GM23338 (cell line): ENCODE data around the gene KLHL21. TPM values are rescaled to one million over a fixed set of nuclear protein-coding genes. Genes with fewer than 3 reads are reported as not detected.

Experiments
- ATAC-seq: fragments of 200-7000 bp; cut with Tn5 transposase; 3 replicates; pipeline ENCODE4 v1.9.1; 2020
- DNase-seq: peaks from one replicate; pipeline ENCODE4 v3.0.0-alpha.2; 2015; ENCODE audit warnings: low spot score
- H2AFZ ChIP-seq: fragments of 200-600 bp; sonication (generic); 2 replicates; pipeline ENCODE4 v1.8.0; 2016; ENCODE audit warnings: antibody characterized with exemption, mild to moderate bottlenecking, moderate library complexity
- H3F3A ChIP-seq: fragments of 200-600 bp; sonication (generic); replicated peaks from 2 replicates; pipeline ENCODE4 v1.8.0; 2017; ENCODE audit warnings: antibody characterized with exemption, mixed run types, low read depth
- H3K27ac ChIP-seq: fragments of 200-600 bp; sonication (generic); 2 replicates; pipeline ENCODE4 v1.6.1; 2016; ENCODE audit warnings: low read depth
- H3K27me3 ChIP-seq: fragments of 200-600 bp; sonication (generic); 2 replicates; pipeline ENCODE4 v1.8.0; 2016; ENCODE audit warnings: mild to moderate bottlenecking, mixed run types, moderate library complexity; ENCODE audit not compliant: insufficient read depth
- H3K36me3 ChIP-seq: fragments of 200-600 bp; sonication (generic); 2 replicates; pipeline ENCODE4 v1.8.0; 2016; ENCODE audit warnings: mild to moderate bottlenecking; ENCODE audit not compliant: insufficient read depth
- H3K4me1 ChIP-seq: fragments of 200-600 bp; sonication (generic); 2 replicates; pipeline ENCODE4 v1.8.0; 2016; ENCODE audit warnings: mild to moderate bottlenecking, moderate library complexity; ENCODE audit not compliant: insufficient read depth
- H3K4me2 ChIP-seq: fragments of 200-600 bp; sonication (generic); 2 replicates; pipeline ENCODE4 v1.7.1; 2017; ENCODE audit warnings: mixed run types
- H3K4me3 ChIP-seq: fragments of 200-600 bp; sonication (generic); 2 replicates; pipeline ENCODE4 v1.6.1; 2016; ENCODE audit warnings: mixed run types
- H3K79me2 ChIP-seq: fragments of 200-600 bp; sonication (generic); replicated peaks from 2 replicates; pipeline ENCODE4 v1.8.0; 2017; ENCODE audit warnings: mild to moderate bottlenecking; ENCODE audit not compliant: insufficient read depth
- H3K9me2 ChIP-seq: fragments of 200-600 bp; sonication (generic); 2 replicates; pipeline ENCODE4 v1.8.0; 2017; ENCODE audit not compliant: insufficient read depth
- H4K20me1 ChIP-seq: fragments of 200-600 bp; sonication (generic); replicated peaks from 2 replicates; pipeline ENCODE4 v1.8.0; 2017; ENCODE audit warnings: mild to moderate bottlenecking; ENCODE audit not compliant: insufficient read depth
- H3K27ac Mint-ChIP-seq: 2 replicates; pipeline ENCODE4 v1.8.0; 2020; ENCODE audit warnings: inconsistent platforms, mild to moderate bottlenecking, moderate library complexity, mixed read lengths
- H3K27me3 Mint-ChIP-seq: 3 replicates; pipeline ENCODE4 v1.8.0; 2022; ENCODE audit warnings: low read depth, mild to moderate bottlenecking, moderate library complexity, mixed read lengths, inconsistent platforms; ENCODE audit not compliant: insufficient read depth, poor library complexity
- H3K36me3 Mint-ChIP-seq: 3 replicates; pipeline ENCODE4 v1.8.0; 2021; ENCODE audit warnings: low read depth, mild to moderate bottlenecking, inconsistent platforms, moderate library complexity, mixed read lengths
- H3K4me1 Mint-ChIP-seq: 3 replicates; pipeline ENCODE4 v1.8.0; 2020; ENCODE audit warnings: mild to moderate bottlenecking, inconsistent platforms, mixed read lengths
- H3K4me3 Mint-ChIP-seq: 3 replicates; pipeline ENCODE4 v1.8.0; 2021; ENCODE audit warnings: moderate library complexity, mild to moderate bottlenecking, inconsistent platforms, mixed read lengths
- H3K9me3 Mint-ChIP-seq: 3 replicates; pipeline ENCODE4 v1.8.0; 2020; ENCODE audit warnings: moderate library complexity, mild to moderate bottlenecking, inconsistent platforms, mixed read lengths
- CREB1 ChIP-seq: fragments of 250-450 bp; sonication (Bioruptor Pico); IDR thresholded peaks from 2 replicates; pipeline ENCODE4 v1.5.0; 2020; ENCODE audit warnings: low read depth, mild to moderate bottlenecking, moderate library complexity
- EZH2phosphoT487 ChIP-seq: fragments of 200-600 bp; sonication (generic); IDR thresholded peaks from one replicate; pipeline ENCODE4 v1.8.1; 2018; ENCODE audit warnings: antibody characterized with exemption; ENCODE audit not compliant: unreplicated experiment
- NANOG ChIP-seq: IDR thresholded peaks from 2 replicates; pipeline ENCODE4 v1.6.1; 2016; ENCODE audit warnings: antibody characterized with exemption, borderline replicate concordance
- POLR2AphosphoS5 ChIP-seq: IDR thresholded peaks from 2 replicates; pipeline ENCODE4 v1.6.1; 2016; ENCODE audit warnings: antibody characterized with exemption, low read depth
- REST ChIP-seq: IDR thresholded peaks from one replicate; pipeline ENCODE4 v1.6.1; 2018; ENCODE audit warnings: antibody characterized with exemption; ENCODE audit not compliant: unreplicated experiment
- STAT1 ChIP-seq: IDR thresholded peaks from one replicate; pipeline ENCODE4 v1.6.1; 2016; ENCODE audit warnings: antibody characterized with exemption; ENCODE audit not compliant: unreplicated experiment
- ZNF114 ChIP-seq: fragments of 250-450 bp; sonication (Bioruptor Pico); IDR thresholded peaks from 2 replicates; pipeline ENCODE4 v1.5.0; 2020; ENCODE audit warnings: mild to moderate bottlenecking, moderate library complexity
- ZNF331 ChIP-seq: fragments of 250-450 bp; sonication (Bioruptor Pico); IDR thresholded peaks from 2 replicates; pipeline ENCODE4 v1.5.0; 2020; ENCODE audit warnings: low read depth, mild to moderate bottlenecking, moderate library complexity
- polyA plus RNA-seq: library from polyadenylated mRNA; unstranded; fragments of >200 nt; fragmentation: Nextera tagmentation; extraction: Ambion mirVana; gene quantifications from 2 replicates; pipeline ENCODE4 v1.2.1, GENCODE V29; 2016
- total RNA-seq: library from RNA; depleted of rRNA; stranded (reverse); fragments of >200 nt; shearing (Covaris generic); gene quantifications from 2 replicates; pipeline ENCODE4 v1.2.3, GENCODE V29; 2014
- TF ChIP-seq, protein P1 (sequence below): IDR thresholded peaks from 2 replicates; pipeline ENCODE4 v1.6.1; 2016; ENCODE audit warnings: antibody characterized with exemption
- TF ChIP-seq, protein P2 (sequence below): fragments of 250-450 bp; sonication (Bioruptor Pico); IDR thresholded peaks from 2 replicates; pipeline ENCODE4 v1.5.0; 2020; ENCODE audit warnings: mild to moderate bottlenecking, moderate library complexity

KLHL21 gene
- total and polyA plus RNA-seq, 2 experiments from 2014 or later = 7.3 to 35.9 TPM

DNA sequence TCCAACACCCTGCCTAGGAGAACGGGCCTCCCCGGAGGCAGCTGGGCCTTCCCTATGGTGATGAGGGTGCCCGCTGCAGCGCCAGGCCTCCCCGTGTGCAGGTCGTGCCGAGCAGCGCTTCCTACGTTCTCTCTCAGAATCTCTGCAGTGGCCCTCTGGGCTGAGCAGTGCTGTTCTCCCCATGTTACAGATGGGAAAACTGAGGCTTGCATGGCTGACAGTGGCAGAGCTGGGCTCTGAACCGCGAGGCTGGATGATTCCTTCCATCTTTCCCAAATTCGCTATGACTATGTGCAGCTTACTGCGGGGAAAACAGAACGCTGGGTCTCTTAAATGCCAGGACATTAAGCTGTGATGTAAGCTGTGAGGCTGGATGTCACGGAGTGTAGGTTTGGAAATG is 8.9 kb downstream of the KLHL21 start (continued):
- TF ChIP-seq REST (no peak), ZNF331 (CRISPR knock-in tag) (no peak), EZH2phosphoT487 (no peak), STAT1 (no peak), CREB1 (no peak), NANOG (no peak), ZNF114 (CRISPR knock-in tag) (no peak)
- TF ChIP-seq, protein P1, sequence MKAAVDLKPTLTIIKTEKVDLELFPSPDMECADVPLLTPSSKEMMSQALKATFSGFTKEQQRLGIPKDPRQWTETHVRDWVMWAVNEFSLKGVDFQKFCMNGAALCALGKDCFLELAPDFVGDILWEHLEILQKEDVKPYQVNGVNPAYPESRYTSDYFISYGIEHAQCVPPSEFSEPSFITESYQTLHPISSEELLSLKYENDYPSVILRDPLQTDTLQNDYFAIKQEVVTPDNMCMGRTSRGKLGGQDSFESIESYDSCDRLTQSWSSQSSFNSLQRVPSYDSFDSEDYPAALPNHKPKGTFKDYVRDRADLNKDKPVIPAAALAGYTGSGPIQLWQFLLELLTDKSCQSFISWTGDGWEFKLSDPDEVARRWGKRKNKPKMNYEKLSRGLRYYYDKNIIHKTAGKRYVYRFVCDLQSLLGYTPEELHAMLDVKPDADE = no peak

- H3K36me3 ChIP-seq = peaks cover 9% of the 10 kb centered on the region
- H3K79me2 ChIP-seq = peaks cover 18% of the 10 kb centered on the region
- TF ChIP-seq ZNF331 (CRISPR knock-in tag) (no peak), CREB1 (no peak), ZNF114 (CRISPR knock-in tag) (no peak), EZH2phosphoT487 (no peak), POLR2AphosphoS5 (no peak)
- TF ChIP-seq, protein P1 = no peak
- TF ChIP-seq, protein P2, sequence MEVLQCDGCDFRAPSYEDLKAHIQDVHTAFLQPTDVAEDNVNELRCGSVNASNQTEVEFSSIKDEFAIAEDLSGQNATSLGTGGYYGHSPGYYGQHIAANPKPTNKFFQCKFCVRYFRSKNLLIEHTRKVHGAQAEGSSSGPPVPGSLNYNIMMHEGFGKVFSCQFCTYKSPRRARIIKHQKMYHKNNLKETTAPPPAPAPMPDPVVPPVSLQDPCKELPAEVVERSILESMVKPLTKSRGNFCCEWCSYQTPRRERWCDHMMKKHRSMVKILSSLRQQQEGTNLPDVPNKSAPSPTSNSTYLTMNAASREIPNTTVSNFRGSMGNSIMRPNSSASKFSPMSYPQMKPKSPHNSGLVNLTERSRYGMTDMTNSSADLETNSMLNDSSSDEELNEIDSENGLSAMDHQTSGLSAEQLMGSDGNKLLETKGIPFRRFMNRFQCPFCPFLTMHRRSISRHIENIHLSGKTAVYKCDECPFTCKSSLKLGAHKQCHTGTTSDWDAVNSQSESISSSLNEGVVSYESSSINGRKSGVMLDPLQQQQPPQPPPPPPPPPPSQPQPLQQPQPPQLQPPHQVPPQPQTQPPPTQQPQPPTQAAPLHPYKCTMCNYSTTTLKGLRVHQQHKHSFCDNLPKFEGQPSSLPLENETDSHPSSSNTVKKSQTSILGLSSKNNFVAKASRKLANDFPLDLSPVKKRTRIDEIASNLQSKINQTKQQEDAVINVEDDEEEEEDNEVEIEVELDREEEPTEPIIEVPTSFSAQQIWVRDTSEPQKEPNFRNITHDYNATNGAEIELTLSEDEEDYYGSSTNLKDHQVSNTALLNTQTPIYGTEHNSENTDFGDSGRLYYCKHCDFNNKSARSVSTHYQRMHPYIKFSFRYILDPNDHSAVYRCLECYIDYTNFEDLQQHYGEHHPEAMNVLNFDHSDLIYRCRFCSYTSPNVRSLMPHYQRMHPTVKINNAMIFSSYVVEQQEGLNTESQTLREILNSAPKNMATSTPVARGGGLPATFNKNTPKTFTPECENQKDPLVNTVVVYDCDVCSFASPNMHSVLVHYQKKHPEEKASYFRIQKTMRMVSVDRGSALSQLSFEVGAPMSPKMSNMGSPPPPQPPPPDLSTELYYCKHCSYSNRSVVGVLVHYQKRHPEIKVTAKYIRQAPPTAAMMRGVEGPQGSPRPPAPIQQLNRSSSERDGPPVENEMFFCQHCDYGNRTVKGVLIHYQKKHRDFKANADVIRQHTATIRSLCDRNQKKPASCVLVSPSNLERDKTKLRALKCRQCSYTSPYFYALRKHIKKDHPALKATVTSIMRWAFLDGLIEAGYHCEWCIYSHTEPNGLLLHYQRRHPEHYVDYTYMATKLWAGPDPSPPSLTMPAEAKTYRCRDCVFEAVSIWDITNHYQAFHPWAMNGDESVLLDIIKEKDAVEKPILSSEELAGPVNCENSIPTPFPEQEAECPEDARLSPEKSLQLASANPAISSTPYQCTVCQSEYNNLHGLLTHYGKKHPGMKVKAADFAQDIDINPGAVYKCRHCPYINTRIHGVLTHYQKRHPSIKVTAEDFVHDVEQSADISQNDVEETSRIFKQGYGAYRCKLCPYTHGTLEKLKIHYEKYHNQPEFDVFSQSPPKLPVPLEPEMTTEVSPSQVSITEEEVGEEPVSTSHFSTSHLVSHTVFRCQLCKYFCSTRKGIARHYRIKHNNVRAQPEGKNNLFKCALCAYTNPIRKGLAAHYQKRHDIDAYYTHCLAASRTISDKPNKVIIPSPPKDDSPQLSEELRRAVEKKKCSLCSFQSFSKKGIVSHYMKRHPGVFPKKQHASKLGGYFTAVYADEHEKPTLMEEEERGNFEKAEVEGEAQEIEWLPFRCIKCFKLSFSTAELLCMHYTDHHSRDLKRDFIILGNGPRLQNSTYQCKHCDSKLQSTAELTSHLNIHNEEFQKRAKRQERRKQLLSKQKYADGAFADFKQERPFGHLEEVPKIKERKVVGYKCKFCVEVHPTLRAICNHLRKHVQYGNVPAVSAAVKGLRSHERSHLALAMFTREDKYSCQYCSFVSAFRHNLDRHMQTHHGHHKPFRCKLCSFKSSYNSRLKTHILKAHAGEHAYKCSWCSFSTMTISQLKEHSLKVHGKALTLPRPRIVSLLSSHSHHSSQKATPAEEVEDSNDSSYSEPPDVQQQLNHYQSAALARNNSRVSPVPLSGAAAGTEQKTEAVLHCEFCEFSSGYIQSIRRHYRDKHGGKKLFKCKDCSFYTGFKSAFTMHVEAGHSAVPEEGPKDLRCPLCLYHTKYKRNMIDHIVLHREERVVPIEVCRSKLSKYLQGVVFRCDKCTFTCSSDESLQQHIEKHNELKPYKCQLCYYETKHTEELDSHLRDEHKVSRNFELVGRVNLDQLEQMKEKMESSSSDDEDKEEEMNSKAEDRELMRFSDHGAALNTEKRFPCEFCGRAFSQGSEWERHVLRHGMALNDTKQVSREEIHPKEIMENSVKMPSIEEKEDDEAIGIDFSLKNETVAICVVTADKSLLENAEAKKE = no peak
These were observed 9.6 kb downstream of the KLHL21 start for GRCh38 chr1:6592865-6593593.

More at GRCh38 chr1:6592865-6593593, 9.6 kb downstream of the KLHL21 start:
- Mint-ChIP-seq H3K4me1 (no peaks in the 10 kb centered on the region), H3K4me3 (no peak overlapping the region), H3K27ac (no peak overlapping the region), H3K36me3 (peaks cover 58% of the 10 kb centered on the region), H3K9me3 (no peaks in the 10 kb centered on the region), H3K27me3 (peaks cover 14% of the 10 kb centered on the region)
- no peaks in the 10 kb centered on the region for H3K9me2 ChIP-seq
- no peak overlapping the region for H3K27ac ChIP-seq
- no peaks in the 10 kb centered on the region for H3K27me3 ChIP-seq
- ATAC-seq (no peak), DNase-seq (no peak)
- peaks cover 14% of the 10 kb centered on the region; the same call in 1 of the 2 replicates for H3F3A ChIP-seq
- H3K4me2 ChIP-seq = no peak overlapping the region
- no peak overlapping the region for H3K4me3 ChIP-seq
- H4K20me1 ChIP-seq = peaks cover 40% of the 10 kb centered on the region; the same call in 1 of the 2 replicates
- H2AFZ ChIP-seq = no peak overlapping the region
- no peaks in the 10 kb centered on the region for H3K4me1 ChIP-seq
